Endothelial cell of umbilical vein (primary cell): ENCODE data around the gene SAMD10. TPM values are rescaled to one million over a fixed set of nuclear protein-coding genes. Genes with fewer than 3 reads are reported as not detected.
A peak's percentile ranks its signal among the peaks of the same experiment; 100 is the strongest.

ENCODE experiments used
- BruUV-seq: library from RNA; stranded (reverse); fragments of 400-500 nt; replicated peaks from 2 replicates; lab custom pipeline; 2021; lab: Mats Ljungman, UMichigan
- CTCF ChIA-PET: fragments of 300-600, 350-600 bp; sonication (Branson Sonifier 250); formaldehyde crosslinking; loops from one replicate; lab custom pipeline; 2021; ENCODE audit warnings: antibody characterized with exemption, inconsistent platforms; lab: Charles Lee
- POLR2A ChIA-PET: fragments of 300-600, 350-600 bp; sonication (Branson Sonifier 250); formaldehyde crosslinking; loops from one replicate; lab custom pipeline; 2021; ENCODE audit warnings: antibody characterized with exemption, inconsistent platforms; lab: Charles Lee
- DNase-seq: peaks from one replicate; pipeline ENCODE4 v3.0.0-alpha.2; 2011; ENCODE audit warnings: low read depth, low spot score
- FAIRE-seq: peaks from 2 replicates; lab custom pipeline; 2011; peaks lifted over from hg19 to GRCh38; lab: Jason Lieb, UNC
- H2AFZ ChIP-seq: 2 replicates; pipeline ENCODE4 v1.6.0; 2012; ENCODE audit warnings: low read depth, low read length, control low read depth, inconsistent platforms
- H3K27ac ChIP-seq: 2 replicates; pipeline ENCODE4 v1.5.1; 2011; ENCODE audit warnings: low read depth, mild to moderate bottlenecking, control low read depth, low read length, moderate library complexity; ENCODE audit not compliant: insufficient read depth
- H3K27me3 ChIP-seq, 2 experiments: 2 replicates each; pipeline versions ENCODE4 v1.6.0 to v1.6.1; 2011; ENCODE audit warnings: low read length in 2 of 2, mixed read lengths in 1 of 2; ENCODE audit not compliant: control insufficient read depth in 2 of 2, insufficient read depth in 2 of 2
- H3K36me3 ChIP-seq, 2 experiments: 2 replicates in 1 of 2; 3 replicates in 1 of 2; pipeline ENCODE4 v1.5.1; 2011; ENCODE audit warnings: low read length in 2 of 2, mild to moderate bottlenecking in 1 of 2, moderate library complexity in 1 of 2; ENCODE audit not compliant: control insufficient read depth in 2 of 2, insufficient read depth in 2 of 2; ENCODE audit errors: extremely low read depth in 1 of 2
- H3K4me1 ChIP-seq: 3 replicates; pipeline ENCODE4 v1.5.1; 2011; ENCODE audit warnings: mild to moderate bottlenecking, low read length; ENCODE audit not compliant: control insufficient read depth, insufficient read depth; ENCODE audit errors: extremely low read depth
- H3K4me2 ChIP-seq: 2 replicates; pipeline ENCODE4 v1.6.1; 2011; ENCODE audit warnings: low read length, control low read depth, mixed read lengths; ENCODE audit not compliant: insufficient read depth
- H3K4me3 ChIP-seq, 3 experiments: fragments of 200-600 bp in 1 of 3; sonication (generic), shearing (Covaris generic) in 1 of 3; replicated peaks in 1 of 3; 2 replicates each; pipeline ENCODE4 v1.5.1; 2011 to 2016; ENCODE audit warnings: control low read depth in 3 of 3, low read length in 3 of 3, mild to moderate bottlenecking in 2 of 3, inconsistent platforms in 1 of 3, low read depth in 1 of 3, moderate library complexity in 1 of 3; ENCODE audit not compliant: insufficient read depth in 1 of 3
- H3K79me2 ChIP-seq: 2 replicates; pipeline ENCODE4 v1.6.0; 2012; ENCODE audit warnings: low read length, inconsistent platforms; ENCODE audit not compliant: control insufficient read depth, insufficient read depth
- H3K9ac ChIP-seq: replicated peaks from 2 replicates; pipeline ENCODE3; 2011; ENCODE audit warnings: low read length, control low read depth; ENCODE audit not compliant: insufficient read depth; ENCODE audit errors: extremely low read depth
- H3K9me1 ChIP-seq: replicated peaks from 3 replicates; pipeline ENCODE4 v1.6.0; 2011; ENCODE audit warnings: mild to moderate bottlenecking, low read length; ENCODE audit not compliant: control insufficient read depth, insufficient read depth; ENCODE audit errors: extremely low read depth
- H3K9me3 ChIP-seq: replicated peaks from 2 replicates; pipeline ENCODE4 v1.5.1; 2012; ENCODE audit warnings: low read length, inconsistent platforms; ENCODE audit not compliant: control insufficient read depth, insufficient read depth
- H4K20me1 ChIP-seq: replicated peaks from 2 replicates; pipeline ENCODE3; 2011; ENCODE audit warnings: mild to moderate bottlenecking, low read length; ENCODE audit not compliant: control insufficient read depth, insufficient read depth; ENCODE audit errors: extremely low read depth
- EZH2 ChIP-seq: IDR thresholded peaks from 2 replicates; pipeline ENCODE4 v1.6.1; 2012; ENCODE audit warnings: borderline replicate concordance, low read depth, mild to moderate bottlenecking, moderate library complexity, low read length, inconsistent platforms; ENCODE audit not compliant: severe bottlenecking
- MYC ChIP-seq: IDR thresholded peaks from one replicate; pipeline ENCODE4 v1.6.1; 2011; ENCODE audit warnings: mild to moderate bottlenecking, low read depth, low read length
- POLR2A ChIP-seq: IDR thresholded peaks from 2 replicates; pipeline ENCODE4 v1.6.1; 2012; ENCODE audit warnings: low read depth, mild to moderate bottlenecking, control low read depth, low read length
- dilution Hi-C: fragments of 300-500 bp; cut with MboI; formaldehyde crosslinking; loops from one replicate; pipeline ENCODE4 v1.15.0; 2019; ENCODE audit warnings: low sequenced_read_pairs; ENCODE audit not compliant: extremely low pct_ligation_motif_present
- intact Hi-C: fragments of 100-400 bp; cut with micrococcal nuclease; formaldehyde crosslinking; loops from one replicate; pipeline ENCODE4 v1.10.0; 2022
- polyA plus RNA-seq, 4 experiments: library from polyadenylated mRNA; depleted of rRNA in 3 of 4; stranded (reverse) in 3 of 4; unstranded in 1 of 4; fragments of >200 nt; gene quantifications; 2 replicates each; pipeline versions ENCODE4 v1.2.1 to v1.2.3, GENCODE V29; 2011 to 2012; ENCODE audit warnings: missing spikeins in 1 of 4
- total RNA-seq: library from RNA; stranded (reverse); gene quantifications from 2 replicates; pipeline ENCODE4 v1.2.3, GENCODE V29; 2021
- TF ChIP-seq, protein P1 (sequence below), 2 donors: IDR thresholded peaks; 1 replicate in 1 of 2; 2 replicates in 1 of 2; pipeline ENCODE4 v1.5.1; 2011; ENCODE audit warnings: low read length in 2 of 2, mild to moderate bottlenecking in 2 of 2, moderate library complexity in 2 of 2, control low read depth in 1 of 2, inconsistent platforms in 1 of 2, low read depth in 1 of 2; ENCODE audit not compliant: insufficient read depth in 1 of 2; ENCODE audit errors: extremely low read depth in 1 of 2

SAMD10 gene
- total and polyA plus RNA-seq, 2 donors (not counting 3 experiments of a cell fraction or from before 2014, with no cell fraction given) = 4.7 to 5.3 TPM

DNA sequence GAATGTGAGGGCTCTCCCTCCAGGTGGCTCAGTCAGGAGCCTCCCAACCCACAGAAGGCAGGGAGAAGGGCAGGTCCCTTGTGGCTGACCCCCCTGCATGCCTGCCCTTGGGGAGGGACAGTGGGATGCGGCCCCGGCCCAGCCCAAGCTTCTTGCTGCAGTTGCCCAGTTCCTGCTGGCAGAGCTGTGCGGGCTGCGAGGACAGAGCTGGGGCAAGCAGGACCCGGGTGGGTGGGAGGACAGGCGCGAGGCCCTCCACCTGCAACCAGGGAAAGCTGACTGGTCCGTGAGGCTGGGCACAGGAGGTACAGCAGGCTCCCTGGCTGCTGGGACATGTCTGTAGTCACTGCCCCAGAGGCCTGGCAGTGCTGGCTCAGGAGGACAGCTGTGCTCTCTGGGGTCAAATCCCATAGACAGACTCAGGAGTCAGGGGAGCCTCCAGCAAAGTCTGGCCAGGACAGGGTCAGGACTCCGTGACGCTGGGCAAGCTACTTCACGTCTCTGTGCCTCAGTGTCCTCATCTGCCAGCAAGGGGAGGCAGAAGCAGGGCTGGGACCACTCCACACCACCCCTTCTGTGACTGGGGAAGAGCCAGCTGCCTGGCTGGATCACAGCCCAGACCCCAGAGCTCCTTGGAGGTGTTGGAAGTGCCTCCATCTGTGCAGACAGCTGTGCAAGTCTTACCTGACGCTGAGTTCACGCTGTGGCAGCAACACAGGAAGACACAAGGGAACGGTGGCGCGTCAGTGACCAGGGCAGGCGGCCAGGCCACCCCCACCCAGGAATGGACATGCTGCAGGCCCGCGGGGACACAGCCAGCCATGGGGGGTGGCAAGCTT is 36.3 kb downstream of the SAMD10 start:
- H3K9me1 ChIP-seq = no peaks in the 10 kb centered on the region
- POLR2A ChIA-PET = no interaction called here
- no peaks in the 10 kb centered on the region for H3K9me3 ChIP-seq
- peaks cover 8 to 42% of the 10 kb centered on the region in 2 experiments for H3K36me3 ChIP-seq
- H3K27me3 ChIP-seq = no peaks in the 10 kb centered on the region
- no TSS peak for BruUV-seq
- no peak overlapping the region for H3K4me3 ChIP-seq
- intact Hi-C loops (loop anchor here (1.0 kb wide), 1 partner anchor 423 kb away; the partner anchor contains the start of gene PPDPF), dilution Hi-C loops (no loop called here)
- TF ChIP-seq MYC (no peak), POLR2A (peak; percentile 20)
- no peak overlapping the region for H3K4me2 ChIP-seq
- CTCF ChIA-PET = interaction anchor here (0.7 to 1.1 kb wide), 2 partner anchors 15 to 157 kb away, joined by 3 read pairs; no protein-coding TSS in a partner anchor
- H3K79me2 ChIP-seq = peaks cover 15% of the 10 kb centered on the region
- no peak overlapping the region for H3K9ac ChIP-seq
- peaks cover 17% of the 10 kb centered on the region for H3K4me1 ChIP-seq
- H3K27ac ChIP-seq = no peak overlapping the region
- DNase-seq (no peak), FAIRE-seq (peak; percentile 43)
- no peak overlapping the region for H2AFZ ChIP-seq
- H4K20me1 ChIP-seq = no peaks in the 10 kb centered on the region

DNA sequence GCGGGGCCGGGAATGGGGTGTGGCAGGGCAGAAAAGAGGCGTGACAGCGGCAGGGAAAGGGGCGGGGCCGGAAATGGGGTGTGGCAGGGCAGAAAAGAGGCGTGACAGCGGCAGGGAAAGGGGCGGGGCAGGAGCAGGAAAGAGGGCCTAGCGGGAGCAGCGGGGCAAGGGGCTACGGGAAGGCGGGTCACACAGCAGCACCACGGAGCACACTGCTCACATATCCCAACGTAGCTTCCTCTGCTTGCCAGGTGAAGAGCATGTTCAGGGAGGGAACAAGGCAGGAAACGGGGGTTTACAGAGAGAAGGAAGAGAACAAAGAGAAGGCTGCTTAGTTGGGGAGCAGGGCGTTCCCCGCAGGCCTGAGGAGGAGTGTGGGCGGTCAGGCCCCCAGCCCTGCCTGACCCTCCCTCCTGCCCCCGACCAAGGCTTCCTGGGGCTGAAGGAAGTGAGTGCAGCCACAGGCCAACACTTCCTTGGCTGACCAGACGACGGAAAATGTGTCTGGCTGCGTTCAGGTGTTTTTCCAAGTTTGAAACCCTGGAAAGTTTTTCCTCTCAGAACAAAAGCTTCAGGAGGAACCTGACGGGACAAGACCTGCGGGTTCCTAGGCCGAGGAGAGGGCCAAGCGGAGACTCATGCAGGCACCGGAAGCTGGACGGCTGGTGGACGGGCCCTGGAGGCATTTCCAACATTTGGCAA is 37.0 kb downstream of the SAMD10 start:
- H3K4me3 ChIP-seq = no peak overlapping the region
- no peaks in the 10 kb centered on the region for H3K27me3 ChIP-seq
- H3K27ac ChIP-seq = peak overlapping the region; percentile 1
- CTCF ChIA-PET = interaction anchor here (1.1 kb wide), 1 partner anchor 156 kb away, joined by 3 read pairs; no protein-coding TSS in a partner anchor
- no TSS peak for BruUV-seq
- no peak overlapping the region for H3K9ac ChIP-seq
- no peak for TF ChIP-seq EZH2
- TF ChIP-seq, protein P1, sequence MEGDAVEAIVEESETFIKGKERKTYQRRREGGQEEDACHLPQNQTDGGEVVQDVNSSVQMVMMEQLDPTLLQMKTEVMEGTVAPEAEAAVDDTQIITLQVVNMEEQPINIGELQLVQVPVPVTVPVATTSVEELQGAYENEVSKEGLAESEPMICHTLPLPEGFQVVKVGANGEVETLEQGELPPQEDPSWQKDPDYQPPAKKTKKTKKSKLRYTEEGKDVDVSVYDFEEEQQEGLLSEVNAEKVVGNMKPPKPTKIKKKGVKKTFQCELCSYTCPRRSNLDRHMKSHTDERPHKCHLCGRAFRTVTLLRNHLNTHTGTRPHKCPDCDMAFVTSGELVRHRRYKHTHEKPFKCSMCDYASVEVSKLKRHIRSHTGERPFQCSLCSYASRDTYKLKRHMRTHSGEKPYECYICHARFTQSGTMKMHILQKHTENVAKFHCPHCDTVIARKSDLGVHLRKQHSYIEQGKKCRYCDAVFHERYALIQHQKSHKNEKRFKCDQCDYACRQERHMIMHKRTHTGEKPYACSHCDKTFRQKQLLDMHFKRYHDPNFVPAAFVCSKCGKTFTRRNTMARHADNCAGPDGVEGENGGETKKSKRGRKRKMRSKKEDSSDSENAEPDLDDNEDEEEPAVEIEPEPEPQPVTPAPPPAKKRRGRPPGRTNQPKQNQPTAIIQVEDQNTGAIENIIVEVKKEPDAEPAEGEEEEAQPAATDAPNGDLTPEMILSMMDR (IDR thresholded peaks at IDR 0.05; ENCODE audit: extremely low read depth in 1 of 2, insufficient read depth in 1 of 2, low read depth in 1 of 2, low read length in 2 of 2) = no peak
- intact Hi-C loops (loop anchor here (1.0 kb wide), 1 partner anchor 422 kb away; the partner anchor contains the start of gene PPDPF), dilution Hi-C loops (no loop called here)
- H4K20me1 ChIP-seq = no peaks in the 10 kb centered on the region
- H3K4me2 ChIP-seq = no peak overlapping the region
- H3K9me1 ChIP-seq = no peaks in the 10 kb centered on the region
- FAIRE-seq = peak; percentile 46
- no peak overlapping the region for H2AFZ ChIP-seq
- peaks cover 14% of the 10 kb centered on the region for H3K4me1 ChIP-seq
- H3K9me3 ChIP-seq = no peaks in the 10 kb centered on the region
- peaks cover 8 to 42% of the 10 kb centered on the region in 2 experiments for H3K36me3 ChIP-seq
- peaks cover 8% of the 10 kb centered on the region for H3K79me2 ChIP-seq
- DNase-seq = peak; percentile 43
- POLR2A ChIA-PET = no interaction called here
